Stimulated activated naive CD4-positive, alpha-beta T cell (primary cell): Measurements from ENCODE around the gene CTDP1.
A peak's percentile ranks its signal among the peaks of the same experiment; 100 is the strongest.
"Not testable (repeated sequence)": the region's sequence is repeated elsewhere in the genome, so short reads cannot be mapped to it uniquely, and the experiment has no call there.

Source experiments
- DNase-seq, 6 experiments: peaks; one replicate each; lab custom pipeline; 2025; lab: John Stamatoyannopoulos, UW

The CTDP1 gene

GRCh38 chr18:79682894-79683625 lies 3.5 kb downstream of the CTDP1 start:
- DNase-seq, result peak in 2 of 6 experiments; percentile 18 to 27

DNA sequence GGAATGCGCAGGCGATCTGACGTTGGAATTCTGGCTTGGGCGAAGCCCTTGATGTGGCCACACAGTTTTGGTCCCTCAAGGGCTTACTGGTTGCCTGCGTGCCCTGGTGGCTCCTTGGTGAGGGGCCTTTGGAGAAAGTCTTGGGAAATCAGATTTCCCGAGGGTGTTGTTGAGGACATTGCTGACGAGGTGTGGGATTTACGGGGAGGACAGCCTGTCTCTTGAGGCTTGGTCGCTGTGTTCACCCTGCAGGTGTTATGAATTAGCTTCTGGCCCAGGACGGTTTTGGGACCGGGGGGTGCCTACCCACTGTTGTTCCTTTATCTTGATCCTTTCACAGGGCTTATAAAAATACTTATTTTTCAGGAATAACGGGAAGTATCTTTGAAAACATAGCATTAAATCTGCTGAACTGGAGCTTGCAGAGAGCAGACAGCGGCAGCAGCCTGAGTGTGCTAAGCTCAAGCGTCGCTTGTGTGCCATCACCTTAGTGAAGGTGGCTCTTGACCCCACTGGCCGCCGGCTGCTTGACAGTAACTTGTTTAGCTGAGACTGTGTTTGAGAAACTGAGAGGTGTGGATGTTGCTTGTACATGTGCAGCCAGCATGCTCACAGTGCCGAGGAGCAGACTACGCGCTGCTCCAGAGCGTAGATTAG lies 4.2 kb downstream of the CTDP1 start:
- no peak for DNase-seq

GRCh38 chr18:79684283-79684631 lies 4.7 kb downstream of the CTDP1 start:
- DNase-seq, result peak in 3 of 6 experiments; percentile 10 to 29 (median 14)

- no peak for DNase-seq
Observed at GRCh38 chr18:79684787-79685186, 5.2 kb downstream of the CTDP1 start.

DNA sequence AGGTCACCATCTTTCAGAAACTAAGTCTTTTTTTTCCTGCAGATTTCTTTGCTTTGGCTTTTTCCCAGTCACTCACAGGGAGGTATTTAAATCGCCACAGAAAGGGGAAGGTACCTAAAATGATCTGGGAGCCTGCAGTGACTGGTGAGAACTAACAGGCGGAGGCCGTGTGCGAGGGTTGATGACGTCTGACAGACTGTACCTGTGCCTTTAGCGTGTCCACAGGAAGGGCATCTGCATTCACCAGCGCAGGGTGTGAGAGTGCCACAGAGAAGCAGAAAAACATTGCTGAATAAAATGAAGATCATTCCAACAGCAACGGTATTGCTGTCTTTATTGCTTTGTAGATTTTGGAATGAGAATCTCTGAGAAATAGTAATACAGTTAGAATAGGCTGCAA lies 5.7 kb downstream of the CTDP1 start:
- peak in 4 of 6 experiments; percentile 16 to 46 (median 38) for DNase-seq

- DNase-seq, result no peak
Observed at GRCh38 chr18:79685971-79686370, 6.4 kb downstream of the CTDP1 start.

GRCh38 chr18:79687806-79688205 lies 8.2 kb downstream of the CTDP1 start:
- DNase-seq, result no peak

DNA sequence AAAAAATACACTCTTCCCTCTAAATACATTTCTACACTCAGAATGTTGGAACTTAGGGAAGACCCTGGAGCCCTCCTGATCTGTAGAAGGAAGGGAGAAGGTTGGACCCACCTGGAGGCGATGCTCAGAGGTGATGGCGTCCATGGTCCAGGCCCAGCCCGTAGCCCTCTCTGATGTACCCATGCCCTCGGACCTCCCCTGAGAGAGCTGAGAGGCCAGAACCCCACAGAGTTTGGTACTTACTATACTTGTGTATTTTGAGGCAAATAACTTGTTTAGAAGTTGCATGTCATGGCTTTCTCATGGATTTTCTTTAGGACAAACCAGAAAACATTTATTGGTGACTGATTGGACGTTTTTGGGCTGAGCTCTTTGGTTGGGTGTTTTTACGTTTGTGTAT lies 10.5 kb downstream of the CTDP1 start:
- DNase-seq, result no peak

- no peak for DNase-seq
Observed at GRCh38 chr18:79690586-79691482, 11.2 kb downstream of the CTDP1 start.

DNA sequence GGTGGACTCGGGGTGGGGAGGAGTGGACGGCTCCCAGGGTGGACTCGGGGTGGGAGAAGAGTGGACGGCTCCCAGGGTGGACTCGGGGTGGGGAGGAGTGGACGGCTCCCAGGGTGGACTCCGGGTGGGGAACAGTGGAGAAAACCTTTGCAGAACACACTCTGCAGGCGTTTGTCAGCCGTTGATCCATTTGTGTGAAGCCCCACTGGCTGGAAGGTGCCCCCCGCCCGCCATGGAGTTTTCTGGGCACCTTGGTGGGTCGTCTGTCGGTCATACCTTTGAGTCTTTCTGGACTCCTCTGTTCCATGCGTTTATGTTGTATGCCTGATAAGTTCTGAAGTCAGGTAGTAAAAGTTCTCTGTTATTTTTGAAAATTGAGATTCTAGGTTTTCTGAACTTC lies 12.5 kb downstream of the CTDP1 start:
- DNase-seq, result no peak

GRCh38 chr18:79692886-79693285 lies 13.3 kb downstream of the CTDP1 start:
- DNase-seq, result no peak

GRCh38 chr18:79693561-79694205 lies 14.1 kb downstream of the CTDP1 start:
- no peak for DNase-seq

DNA sequence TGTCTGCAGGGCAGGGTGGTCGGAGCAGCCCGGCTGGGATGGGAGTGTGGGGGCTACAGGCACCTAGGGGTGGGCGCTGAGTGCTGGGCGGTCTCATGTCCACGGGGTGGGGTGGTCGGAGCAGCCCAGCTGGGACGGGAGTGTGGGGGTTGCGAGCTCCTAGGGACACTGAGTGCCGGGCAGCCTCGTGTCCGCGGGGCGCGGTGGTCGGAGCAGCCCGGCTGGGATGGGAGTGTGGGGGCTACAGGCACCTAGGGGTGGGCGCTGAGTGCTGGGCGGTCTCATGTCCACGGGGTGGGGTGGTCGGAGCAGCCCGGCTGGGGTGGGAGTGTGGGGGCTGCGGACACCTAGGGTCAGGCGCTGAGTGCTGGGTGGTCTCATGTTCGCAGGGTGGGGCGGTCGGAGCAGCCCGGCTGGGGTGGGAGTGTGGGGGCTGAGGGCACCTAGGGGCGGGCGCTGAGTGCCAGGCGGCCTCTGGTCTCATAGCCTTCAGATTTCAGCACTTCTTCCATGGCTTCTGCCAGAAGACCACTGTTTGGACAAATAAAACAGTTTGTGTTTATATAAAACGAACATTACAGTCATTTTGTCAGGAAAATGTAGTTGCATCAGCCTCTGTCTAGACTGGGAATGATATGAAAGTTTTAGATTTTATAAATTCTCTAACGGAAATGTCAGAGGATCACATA lies 14.7 kb downstream of the CTDP1 start:
- not testable (repeated sequence) for DNase-seq

- no peak for DNase-seq
Observed at GRCh38 chr18:79694895-79695213, 15.3 kb downstream of the CTDP1 start.

DNA sequence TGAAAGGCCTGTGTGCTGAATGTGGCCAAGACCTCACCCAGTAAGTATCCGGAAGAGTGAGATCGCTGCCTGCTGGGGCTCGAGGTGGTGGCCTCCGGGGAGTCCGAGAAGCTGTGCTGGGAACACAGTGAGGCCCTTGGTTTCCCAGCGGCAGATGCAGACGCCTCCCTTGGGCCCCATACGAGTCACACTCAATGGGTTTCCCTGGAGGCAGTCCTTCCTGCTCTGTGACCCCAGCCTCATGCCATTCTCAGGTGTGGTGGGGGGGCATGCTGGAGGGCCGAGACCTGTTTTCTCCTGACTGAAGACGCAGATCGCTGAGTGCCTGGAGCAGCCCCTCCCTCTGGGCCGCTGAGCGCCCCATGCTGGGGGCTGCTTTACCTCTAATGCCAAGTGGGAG lies 15.7 kb downstream of the CTDP1 start:
- no peak for DNase-seq

DNA sequence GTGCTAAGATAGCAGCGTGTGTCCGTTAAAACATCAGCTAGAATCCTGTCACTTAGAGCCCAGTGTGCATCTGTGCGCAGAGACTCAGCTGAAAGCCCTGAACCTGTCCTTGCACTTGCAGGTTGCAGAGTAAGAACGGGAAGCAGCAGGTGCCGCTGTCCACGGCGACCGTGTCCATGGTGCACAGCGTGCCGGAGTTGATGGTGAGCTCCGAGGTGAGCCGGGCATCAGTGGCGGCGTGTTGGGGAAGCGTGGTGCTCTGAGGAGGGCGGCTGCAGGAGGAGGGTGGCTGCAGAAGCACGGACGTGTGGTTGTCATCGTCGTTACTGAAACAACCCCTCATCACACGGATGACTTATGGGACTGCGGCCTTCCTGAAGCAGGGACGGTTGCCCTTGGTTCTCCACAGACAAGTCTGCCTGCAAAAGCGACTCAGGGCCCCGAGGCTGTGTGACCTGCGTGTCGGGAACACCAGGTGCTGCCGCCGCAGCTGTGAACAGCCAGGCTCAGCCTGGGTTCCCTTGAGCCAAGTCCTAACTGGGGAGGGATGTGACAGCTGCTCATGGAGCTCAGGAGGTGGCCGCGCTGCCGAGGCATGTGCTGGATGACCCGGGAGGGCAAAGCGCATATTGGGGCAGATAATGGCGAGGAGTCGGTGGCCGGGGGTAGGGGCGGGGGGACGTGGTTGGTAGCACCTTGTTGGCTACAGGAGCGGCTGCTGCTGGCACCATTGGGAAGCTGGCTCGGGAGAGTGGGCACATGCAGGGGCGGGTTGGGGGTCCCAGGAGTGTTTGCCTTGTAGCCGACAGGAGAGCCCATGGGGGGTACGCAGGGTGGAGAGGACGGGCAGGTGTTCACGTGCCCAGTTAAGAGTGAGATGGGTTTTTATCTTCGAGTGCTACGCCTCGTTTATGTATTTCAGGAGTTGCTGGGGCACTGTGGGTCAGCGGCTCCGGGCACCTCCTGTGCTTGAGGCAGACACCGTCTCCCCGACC lies 16.6 kb downstream of the CTDP1 start:
- no peak for DNase-seq

DNA sequence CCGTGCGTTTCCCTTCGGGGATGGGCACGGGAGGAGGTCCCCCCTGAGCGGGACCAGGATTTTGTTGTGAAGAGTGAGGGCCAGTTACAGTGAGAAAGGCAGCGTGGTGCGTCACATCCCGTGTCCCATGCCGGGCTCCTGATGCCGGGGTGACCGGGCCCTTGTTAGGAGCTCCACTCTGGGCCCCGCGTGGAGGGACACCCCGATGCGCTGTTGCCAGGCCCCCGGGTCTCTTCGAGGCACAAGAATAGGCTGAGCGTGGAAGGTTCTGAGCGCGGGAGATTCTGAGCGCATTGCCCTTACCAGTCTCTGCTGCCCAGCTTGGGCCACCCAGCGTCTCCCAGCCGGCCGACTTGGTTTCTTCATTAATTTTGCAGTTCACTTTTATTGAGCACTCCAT lies 17.6 kb downstream of the CTDP1 start:
- no peak for DNase-seq

DNA sequence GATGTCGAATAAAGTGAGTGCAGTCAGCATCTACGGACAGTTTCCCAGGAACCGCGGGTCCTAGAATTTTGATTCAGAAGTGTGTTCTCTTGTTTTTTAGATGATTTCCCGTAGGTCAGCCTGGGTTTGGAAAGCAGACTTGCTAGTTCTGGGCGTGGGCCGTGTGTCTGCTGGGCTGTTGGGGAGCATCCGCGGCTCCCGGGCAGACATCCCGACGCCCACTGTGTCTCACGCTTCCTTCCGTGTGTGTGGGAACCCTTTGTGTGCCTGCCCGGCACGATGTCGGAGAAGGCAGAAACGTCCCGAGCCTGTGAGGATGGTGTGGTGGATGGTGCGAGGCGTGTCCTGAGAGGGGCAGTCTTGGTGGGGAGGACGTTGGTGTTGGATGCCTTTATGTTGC lies 18.4 kb downstream of the CTDP1 start:
- DNase-seq, result no peak

DNA sequence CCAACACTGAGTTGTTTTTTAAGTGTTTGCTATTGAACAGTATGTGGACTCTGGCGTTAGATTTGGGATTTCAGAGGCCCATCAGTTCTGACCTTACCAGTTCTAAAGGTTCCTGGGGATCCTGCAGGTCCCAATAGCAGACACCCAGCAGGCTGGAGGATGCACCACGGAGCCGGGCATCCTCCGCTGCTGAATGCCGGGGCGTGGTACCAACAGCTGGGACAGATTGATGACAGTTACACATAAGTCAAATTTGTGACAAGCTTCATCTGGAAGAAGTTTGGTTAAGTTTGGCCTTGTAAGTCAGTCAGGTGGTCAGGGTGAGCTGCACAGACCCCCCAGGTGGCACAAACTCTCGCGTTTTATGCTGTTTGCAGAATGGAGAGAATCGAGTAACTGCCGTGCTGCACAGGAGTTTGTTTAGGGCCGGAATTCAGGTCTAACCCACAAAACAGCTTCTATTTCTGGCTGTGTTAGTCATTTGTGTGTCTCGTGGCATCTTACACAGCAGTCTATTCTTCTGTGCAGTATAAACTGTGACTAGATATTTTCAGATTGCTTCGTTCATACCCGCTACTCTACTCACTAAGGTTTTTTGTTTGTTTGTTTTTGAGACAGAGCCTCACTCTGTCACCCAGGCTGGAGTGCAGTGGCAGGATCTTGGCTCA lies 19.2 kb downstream of the CTDP1 start:
- no peak for DNase-seq

DNA sequence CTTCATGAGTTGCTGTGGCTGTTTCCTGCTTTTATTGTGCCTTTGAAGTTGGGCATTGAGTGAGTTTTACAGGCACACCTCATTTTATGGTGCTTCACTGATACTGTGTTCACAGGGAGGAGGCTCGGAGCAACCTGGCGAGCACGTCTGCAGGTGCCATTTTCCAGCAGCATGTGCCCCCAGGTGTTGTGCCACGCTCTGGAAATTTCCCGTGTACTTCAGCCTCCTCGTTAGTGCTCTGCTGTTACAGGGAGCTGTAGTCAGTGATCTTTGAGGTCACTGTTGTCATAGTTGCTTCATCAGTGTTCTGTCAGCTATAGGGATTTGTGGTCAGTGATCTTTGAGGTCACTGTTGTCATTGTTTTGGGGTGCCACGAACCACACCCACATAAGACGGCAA lies 20.1 kb downstream of the CTDP1 start:
- DNase-seq, result no peak
